Caco-2 (cell line): Measurements from ENCODE around the gene EEPD1. TPM values are rescaled to one million over a fixed set of nuclear protein-coding genes. Genes with fewer than 3 reads are reported as not detected.

ENCODE experiments used
- BruUV-seq: library from RNA; stranded (reverse); fragments of 400-500 nt; replicated peaks from 2 replicates; lab custom pipeline; 2021; lab: Mats Ljungman, UMichigan
- CTCF ChIA-PET: fragments of 300-600 bp; sonication (Branson Sonifier 250); formaldehyde crosslinking; loops from one replicate; lab custom pipeline; 2022; ENCODE audit warnings: antibody characterized with exemption; lab: Charles Lee
- POLR2A ChIA-PET: fragments of 300-600 bp; sonication (Branson Sonifier 250); formaldehyde crosslinking; loops from one replicate; lab custom pipeline; 2022; ENCODE audit warnings: antibody characterized with exemption; lab: Charles Lee
- DNase-seq, 2 experiments: peaks; one replicate each; pipeline versions ENCODE4 v3.0.0 to v3.0.0-alpha.2; 2020 to 2022
- H3K27me3 ChIP-seq: replicated peaks from 2 replicates; pipeline ENCODE4 v1.6.0; 2011; ENCODE audit warnings: low read length; ENCODE audit not compliant: control insufficient read depth, insufficient read depth
- H3K36me3 ChIP-seq: 2 replicates; pipeline ENCODE4 v1.5.1; 2011; ENCODE audit warnings: low read length; ENCODE audit not compliant: control insufficient read depth, insufficient read depth
- H3K4me1 ChIP-seq: fragments of 250-450 bp; sonication (Bioruptor Pico); 2 replicates; pipeline ENCODE4 v1.5.1; 2020; ENCODE audit warnings: mild to moderate bottlenecking
- H3K4me3 ChIP-seq: 2 replicates; pipeline ENCODE4 v1.5.1; 2011; ENCODE audit warnings: low read depth, mild to moderate bottlenecking, control low read depth, low read length
- H3K9me3 ChIP-seq: fragments of 250-450 bp; sonication (Bioruptor Pico); 2 replicates; pipeline ENCODE4 v1.5.1; 2020; ENCODE audit warnings: mild to moderate bottlenecking, moderate library complexity
- H3K27ac Mint-ChIP-seq: one replicate; pipeline ENCODE4 v1.8.0; 2022; ENCODE audit warnings: mixed read lengths; ENCODE audit not compliant: unreplicated experiment
- H3K27me3 Mint-ChIP-seq: one replicate; pipeline ENCODE4 v1.8.0; 2022; ENCODE audit warnings: mixed read lengths; ENCODE audit not compliant: insufficient read depth, unreplicated experiment
- H3K36me3 Mint-ChIP-seq: one replicate; pipeline ENCODE4 v1.8.0; 2022; ENCODE audit warnings: mild to moderate bottlenecking, mixed read lengths; ENCODE audit not compliant: insufficient read depth, unreplicated experiment
- H3K4me1 Mint-ChIP-seq: one replicate; pipeline ENCODE4 v1.8.0; 2022; ENCODE audit warnings: low read depth, mixed read lengths; ENCODE audit not compliant: unreplicated experiment
- H3K4me3 Mint-ChIP-seq: one replicate; pipeline ENCODE4 v1.8.0; 2022; ENCODE audit warnings: mild to moderate bottlenecking, moderate library complexity, mixed read lengths; ENCODE audit not compliant: unreplicated experiment
- H3K9me3 Mint-ChIP-seq: one replicate; pipeline ENCODE4 v1.8.0; 2022; ENCODE audit warnings: mixed read lengths; ENCODE audit not compliant: unreplicated experiment
- CTCF ChIP-seq, 2 experiments: fragments of 200-600 bp in 1 of 2; IDR thresholded peaks; 1 replicate in 1 of 2; 2 replicates in 1 of 2; pipeline versions ENCODE4 v1.5.1 to v1.8.0; 2011 to 2022; ENCODE audit warnings: antibody characterized with exemption in 1 of 2, control low read depth in 1 of 2, inconsistent platforms in 1 of 2, low read depth in 1 of 2, low read length in 1 of 2, mild to moderate bottlenecking in 1 of 2, moderate library complexity in 1 of 2; ENCODE audit not compliant: insufficient read depth in 1 of 2, severe bottlenecking in 1 of 2, unreplicated experiment in 1 of 2
- intact Hi-C: fragments of 100-400 bp; cut with micrococcal nuclease; formaldehyde crosslinking; loops from one replicate; pipeline ENCODE4 v1.10.0; 2022; ENCODE audit not compliant: unreplicated experiment
- total RNA-seq: library from RNA; stranded (reverse); gene quantifications from 2 replicates; pipeline ENCODE4 v1.2.3, GENCODE V29; 2022

Gene EEPD1
- total RNA-seq, 1 experiment from 2014 or later = 1.8 TPM

- BruUV-seq = no TSS peak
- intact Hi-C loops = no loop called here
Measured at GRCh38 chr7:36297364-36298009, 144.4 kb downstream of the EEPD1 start.

GRCh38 chr7:36298106-36298505, 145.1 kb downstream of the EEPD1 start:
- intact Hi-C loops = no loop called here
- no peak for TF ChIP-seq CTCF (IDR thresholded peaks at IDR 0.05; ENCODE audit: insufficient read depth in 1 of 2, low read depth in 1 of 2, low read length in 1 of 2, severe bottlenecking in 1 of 2, unreplicated experiment in 1 of 2)
- ChIA-PET CTCF (no interaction called here), POLR2A (no interaction called here)
- Mint-ChIP-seq H3K4me3 (no peak overlapping the region), H3K27me3 (no peaks in the 10 kb centered on the region), H3K36me3 (no peaks in the 10 kb centered on the region), H3K9me3 (no peaks in the 10 kb centered on the region), H3K27ac (no peak overlapping the region), H3K4me1 (peaks cover 6% of the 10 kb centered on the region)
- Histone ChIP-seq H3K27me3 (no peaks in the 10 kb centered on the region), H3K9me3 (no peaks in the 10 kb centered on the region), H3K36me3 (no peaks in the 10 kb centered on the region), H3K4me3 (no peak overlapping the region), H3K4me1 (no peaks in the 10 kb centered on the region)
- DNase-seq = no peak
- BruUV-seq = no TSS peak

More at GRCh38 chr7:36297364-36298009, 144.4 kb downstream of the EEPD1 start:
- Histone ChIP-seq H3K4me3 (no peak overlapping the region), H3K9me3 (no peaks in the 10 kb centered on the region), H3K4me1 (no peaks in the 10 kb centered on the region), H3K36me3 (no peaks in the 10 kb centered on the region), H3K27me3 (no peaks in the 10 kb centered on the region)
- CTCF ChIA-PET = no interaction called here
- POLR2A ChIA-PET = no interaction called here
- H3K4me1 Mint-ChIP-seq = peaks cover 7% of the 10 kb centered on the region
- H3K27ac Mint-ChIP-seq = no peak overlapping the region
- no peaks in the 10 kb centered on the region for H3K9me3 Mint-ChIP-seq
- TF ChIP-seq CTCF (IDR thresholded peaks at IDR 0.05; ENCODE audit: insufficient read depth in 1 of 2, low read depth in 1 of 2, low read length in 1 of 2, severe bottlenecking in 1 of 2, unreplicated experiment in 1 of 2) = no peak
- H3K36me3 Mint-ChIP-seq = no peaks in the 10 kb centered on the region
- DNase-seq = no peak
- H3K4me3 Mint-ChIP-seq = no peak overlapping the region
- no peaks in the 10 kb centered on the region for H3K27me3 Mint-ChIP-seq

GRCh38 chr7:36299223-36299774, 146.2 kb downstream of the EEPD1 start:
- BruUV-seq = no TSS peak
- TF ChIP-seq CTCF (IDR thresholded peaks at IDR 0.05; ENCODE audit: insufficient read depth in 1 of 2, low read depth in 1 of 2, low read length in 1 of 2, severe bottlenecking in 1 of 2, unreplicated experiment in 1 of 2) = no peak
- Histone ChIP-seq H3K27me3 (no peaks in the 10 kb centered on the region), H3K4me1 (no peaks in the 10 kb centered on the region), H3K4me3 (no peak overlapping the region), H3K36me3 (no peaks in the 10 kb centered on the region), H3K9me3 (no peaks in the 10 kb centered on the region)
- POLR2A ChIA-PET = no interaction called here
- no peak overlapping the region for H3K4me3 Mint-ChIP-seq
- DNase-seq = no peak
- H3K9me3 Mint-ChIP-seq = no peaks in the 10 kb centered on the region
- CTCF ChIA-PET = no interaction called here
- intact Hi-C loops = no loop called here
- no peaks in the 10 kb centered on the region for H3K36me3 Mint-ChIP-seq
- H3K4me1 Mint-ChIP-seq = peaks cover 6% of the 10 kb centered on the region
- no peak overlapping the region for H3K27ac Mint-ChIP-seq
- no peaks in the 10 kb centered on the region for H3K27me3 Mint-ChIP-seq
